Measurements from ENCODE around the gene LRP11. TPM values are rescaled to one million over a fixed set of nuclear protein-coding genes. Genes with fewer than 3 reads are reported as not detected.
A peak's percentile ranks its signal among the peaks of the same experiment; 100 is the strongest.
"Not testable (repeated sequence)": the region's sequence is repeated elsewhere in the genome, so short reads cannot be mapped to it uniquely, and the experiment has no call there.

The LRP11 gene, protein sequence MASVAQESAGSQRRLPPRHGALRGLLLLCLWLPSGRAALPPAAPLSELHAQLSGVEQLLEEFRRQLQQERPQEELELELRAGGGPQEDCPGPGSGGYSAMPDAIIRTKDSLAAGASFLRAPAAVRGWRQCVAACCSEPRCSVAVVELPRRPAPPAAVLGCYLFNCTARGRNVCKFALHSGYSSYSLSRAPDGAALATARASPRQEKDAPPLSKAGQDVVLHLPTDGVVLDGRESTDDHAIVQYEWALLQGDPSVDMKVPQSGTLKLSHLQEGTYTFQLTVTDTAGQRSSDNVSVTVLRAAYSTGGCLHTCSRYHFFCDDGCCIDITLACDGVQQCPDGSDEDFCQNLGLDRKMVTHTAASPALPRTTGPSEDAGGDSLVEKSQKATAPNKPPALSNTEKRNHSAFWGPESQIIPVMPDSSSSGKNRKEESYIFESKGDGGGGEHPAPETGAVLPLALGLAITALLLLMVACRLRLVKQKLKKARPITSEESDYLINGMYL
- polyA plus RNA-seq (2013): 6.9 TPM in 2 replicates

GRCh38 chr6:149863698-149864577 is at the start of gene LRP11:
LRP11 (minus strand) TSS chr6:149864359; CDS start chr6:149864020, 339 bp downstream.
- Histone ChIP-seq H3K27ac (ENCODE audit: low read depth, low read length) (no peak within 1 kb of the TSS), H3K79me2 (ENCODE audit: control insufficient read depth, insufficient read depth, low read length, poor library complexity) (no peaks in the 10 kb centered on the region), H3K36me3 (ENCODE audit: control insufficient read depth in 1 of 2, insufficient read depth in 2 of 2, low read length in 2 of 2) (no peaks in the 10 kb centered on the region), H2BK5ac (ENCODE audit: low read depth, low read length, poor library complexity) (no peak within 1 kb of the TSS), H2BK120ac (ENCODE audit: insufficient read depth, low read length, poor library complexity) (no peak within 1 kb of the TSS), H4K12ac (ENCODE audit: low read depth, low read length) (no peak within 1 kb of the TSS), H3K4ac (ENCODE audit: low read depth, low read length) (no peak within 1 kb of the TSS), H4K8ac (ENCODE audit: low read depth, low read length) (peak within 1 kb of the TSS; percentile 72), H3K14ac (ENCODE audit: low read length) (no peak within 1 kb of the TSS), H3K4me2 (ENCODE audit: low read length) (peak within 1 kb of the TSS; percentile 95), H3K27me3 (ENCODE audit: insufficient read depth, low read length) (no peaks in the 10 kb centered on the region), H3K23ac (ENCODE audit: low read length) (no peak within 1 kb of the TSS), H2BK12ac (ENCODE audit: low read length) (no peak within 1 kb of the TSS), H2AK5ac (ENCODE audit: low read length) (no peak within 1 kb of the TSS), H3K79me1 (ENCODE audit: low read length) (no peaks in the 10 kb centered on the region), H3K9ac (ENCODE audit: low read length) (peak within 1 kb of the TSS; percentile 6), H3K9me3 (ENCODE audit: insufficient read depth, low read depth, low read length) (no peaks in the 10 kb centered on the region), H3K4me3 (ENCODE audit: low read depth, low read length) (peak within 1 kb of the TSS; percentile 84), H3K4me1 (ENCODE audit: control insufficient read depth in 1 of 2, insufficient read depth in 2 of 2, low read length in 2 of 2) (peaks cover 2 to 3% of the 10 kb centered on the region in 2 experiments), H4K91ac (ENCODE audit: low read depth, low read length) (no peak within 1 kb of the TSS), H3K18ac (ENCODE audit: low read length) (peak within 1 kb of the TSS; percentile 59), H2AFZ (ENCODE audit: insufficient read depth, low read length, poor library complexity) (peak within 1 kb of the TSS; percentile 97)
- peak; percentile 91 to 95 for DNase-seq
- WGBS (ENCODE audit: extremely low coverage, insufficient coverage, insufficient read length): no CpG with 5 or more reads among the region's 110 CpGs

- Histone ChIP-seq H3K18ac (ENCODE audit: low read length) (no peak overlapping the region), H2BK5ac (ENCODE audit: low read depth, low read length, poor library complexity) (no peak overlapping the region), H2BK12ac (ENCODE audit: low read length) (no peak overlapping the region), H3K79me2 (ENCODE audit: control insufficient read depth, insufficient read depth, low read length, poor library complexity) (no peaks in the 10 kb centered on the region), H4K12ac (ENCODE audit: low read depth, low read length) (no peak overlapping the region), H3K4ac (ENCODE audit: low read depth, low read length) (no peak overlapping the region), H4K8ac (ENCODE audit: low read depth, low read length) (no peak overlapping the region), H3K9me3 (ENCODE audit: insufficient read depth, low read depth, low read length) (peaks cover 13% of the 10 kb centered on the region), H4K91ac (ENCODE audit: low read depth, low read length) (no peak overlapping the region), H3K27me3 (ENCODE audit: insufficient read depth, low read length) (peaks cover 3% of the 10 kb centered on the region), H2BK120ac (ENCODE audit: insufficient read depth, low read length, poor library complexity) (no peak overlapping the region), H3K23ac (ENCODE audit: low read length) (peak overlapping the region; percentile 82), H3K14ac (ENCODE audit: low read length) (no peak overlapping the region), H2AFZ (ENCODE audit: insufficient read depth, low read length, poor library complexity) (no peak overlapping the region), H2AK5ac (ENCODE audit: low read length) (no peak overlapping the region), H3K27ac (ENCODE audit: low read depth, low read length) (no peak overlapping the region), H3K36me3 (ENCODE audit: control insufficient read depth in 1 of 2, insufficient read depth in 2 of 2, low read length in 2 of 2) (no peaks in the 10 kb centered on the region), H3K4me3 (ENCODE audit: low read depth, low read length) (no peak overlapping the region), H3K4me2 (ENCODE audit: low read length) (no peak overlapping the region), H3K79me1 (ENCODE audit: low read length) (no peaks in the 10 kb centered on the region), H3K9ac (ENCODE audit: low read length) (no peak overlapping the region), H3K4me1 (ENCODE audit: control insufficient read depth in 1 of 2, insufficient read depth in 2 of 2, low read length in 2 of 2) (no peaks in the 10 kb centered on the region)
- no CpG with 5 or more reads among the region's 9 CpGs for WGBS (ENCODE audit: extremely low coverage, insufficient coverage, insufficient read length)
- no peak for DNase-seq
Observed at GRCh38 chr6:149913540-149914240, 49.5 kb upstream of the LRP11 start.

DNA sequence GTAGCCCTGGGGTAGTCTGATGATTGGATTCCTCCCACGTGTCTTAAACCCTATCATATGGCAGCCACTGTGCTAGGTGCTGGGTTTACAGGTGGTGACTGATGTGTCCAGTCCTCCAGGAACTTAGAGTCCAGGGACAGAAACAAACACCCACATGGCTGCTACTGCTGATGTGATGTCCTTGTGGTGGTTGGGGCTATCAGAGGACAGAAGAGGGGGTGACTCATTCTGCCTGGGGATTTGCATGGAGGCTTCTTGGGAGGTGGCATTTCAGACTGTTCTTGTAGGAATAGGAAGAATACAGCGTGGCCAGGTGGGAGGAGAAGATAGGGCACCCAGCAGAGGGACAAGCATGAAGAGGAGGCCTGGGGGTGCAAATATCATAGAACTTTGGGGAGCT is 48.9 kb upstream of the LRP11 start:
- Histone ChIP-seq H3K4me3 (ENCODE audit: low read depth, low read length) (no peak overlapping the region), H3K27me3 (ENCODE audit: insufficient read depth, low read length) (no peaks in the 10 kb centered on the region), H3K9me3 (ENCODE audit: insufficient read depth, low read depth, low read length) (peaks cover 12% of the 10 kb centered on the region), H3K4me1 (ENCODE audit: control insufficient read depth in 1 of 2, insufficient read depth in 2 of 2, low read length in 2 of 2) (no peaks in the 10 kb centered on the region), H3K79me2 (ENCODE audit: control insufficient read depth, insufficient read depth, low read length, poor library complexity) (no peaks in the 10 kb centered on the region), H3K27ac (ENCODE audit: low read depth, low read length) (no peak overlapping the region), H3K14ac (ENCODE audit: low read length) (no peak overlapping the region), H2BK5ac (ENCODE audit: low read depth, low read length, poor library complexity) (no peak overlapping the region), H3K9ac (ENCODE audit: low read length) (no peak overlapping the region), H4K91ac (ENCODE audit: low read depth, low read length) (no peak overlapping the region), H3K23ac (ENCODE audit: low read length) (no peak overlapping the region), H2AK5ac (ENCODE audit: low read length) (no peak overlapping the region), H3K36me3 (ENCODE audit: control insufficient read depth in 1 of 2, insufficient read depth in 2 of 2, low read length in 2 of 2) (no peaks in the 10 kb centered on the region), H2BK120ac (ENCODE audit: insufficient read depth, low read length, poor library complexity) (no peak overlapping the region), H3K18ac (ENCODE audit: low read length) (no peak overlapping the region), H4K8ac (ENCODE audit: low read depth, low read length) (no peak overlapping the region), H2BK12ac (ENCODE audit: low read length) (no peak overlapping the region), H2AFZ (ENCODE audit: insufficient read depth, low read length, poor library complexity) (no peak overlapping the region), H4K12ac (ENCODE audit: low read depth, low read length) (no peak overlapping the region), H3K79me1 (ENCODE audit: low read length) (no peaks in the 10 kb centered on the region), H3K4me2 (ENCODE audit: low read length) (no peak overlapping the region), H3K4ac (ENCODE audit: low read depth, low read length) (no peak overlapping the region)
- WGBS (ENCODE audit: extremely low coverage, insufficient coverage, insufficient read length): no CpG with 5 or more reads among the region's 2 CpGs
- DNase-seq: no peak

GRCh38 chr6:149912680-149913079 is 48.5 kb upstream of the LRP11 start:
- H3K4me2 ChIP-seq (ENCODE audit: low read length); H3K36me3 ChIP-seq (ENCODE audit: control insufficient read depth in 1 of 2, insufficient read depth in 2 of 2, low read length in 2 of 2); DNase-seq; H3K27me3 ChIP-seq (ENCODE audit: insufficient read depth, low read length); H2BK5ac ChIP-seq (ENCODE audit: low read depth, low read length, poor library complexity); H3K4me3 ChIP-seq (ENCODE audit: low read depth, low read length); H3K23ac ChIP-seq (ENCODE audit: low read length); H3K79me2 ChIP-seq (ENCODE audit: control insufficient read depth, insufficient read depth, low read length, poor library complexity); H4K8ac ChIP-seq (ENCODE audit: low read depth, low read length); H3K4ac ChIP-seq (ENCODE audit: low read depth, low read length); H3K14ac ChIP-seq (ENCODE audit: low read length); H3K4me1 ChIP-seq (ENCODE audit: control insufficient read depth in 1 of 2, insufficient read depth in 2 of 2, low read length in 2 of 2); H2BK12ac ChIP-seq (ENCODE audit: low read length); H3K27ac ChIP-seq (ENCODE audit: low read depth, low read length); H2BK120ac ChIP-seq (ENCODE audit: insufficient read depth, low read length, poor library complexity); H2AK5ac ChIP-seq (ENCODE audit: low read length); H3K9ac ChIP-seq (ENCODE audit: low read length); H4K91ac ChIP-seq (ENCODE audit: low read depth, low read length); H4K12ac ChIP-seq (ENCODE audit: low read depth, low read length); H3K79me1 ChIP-seq (ENCODE audit: low read length); H3K18ac ChIP-seq (ENCODE audit: low read length); H2AFZ ChIP-seq (ENCODE audit: insufficient read depth, low read length, poor library complexity): not testable (repeated sequence)
- WGBS (ENCODE audit: extremely low coverage, insufficient coverage, insufficient read length): no CpG with 5 or more reads among the region's 3 CpGs
- peaks cover 12% of the 10 kb centered on the region for H3K9me3 ChIP-seq (ENCODE audit: insufficient read depth, low read depth, low read length)
